ENCODE measurements around the gene GAN.

GRCh38 chr16:81376880-81377279, 62.1 kb downstream of the GAN start:
- TF ChIP-seq, protein P1, sequence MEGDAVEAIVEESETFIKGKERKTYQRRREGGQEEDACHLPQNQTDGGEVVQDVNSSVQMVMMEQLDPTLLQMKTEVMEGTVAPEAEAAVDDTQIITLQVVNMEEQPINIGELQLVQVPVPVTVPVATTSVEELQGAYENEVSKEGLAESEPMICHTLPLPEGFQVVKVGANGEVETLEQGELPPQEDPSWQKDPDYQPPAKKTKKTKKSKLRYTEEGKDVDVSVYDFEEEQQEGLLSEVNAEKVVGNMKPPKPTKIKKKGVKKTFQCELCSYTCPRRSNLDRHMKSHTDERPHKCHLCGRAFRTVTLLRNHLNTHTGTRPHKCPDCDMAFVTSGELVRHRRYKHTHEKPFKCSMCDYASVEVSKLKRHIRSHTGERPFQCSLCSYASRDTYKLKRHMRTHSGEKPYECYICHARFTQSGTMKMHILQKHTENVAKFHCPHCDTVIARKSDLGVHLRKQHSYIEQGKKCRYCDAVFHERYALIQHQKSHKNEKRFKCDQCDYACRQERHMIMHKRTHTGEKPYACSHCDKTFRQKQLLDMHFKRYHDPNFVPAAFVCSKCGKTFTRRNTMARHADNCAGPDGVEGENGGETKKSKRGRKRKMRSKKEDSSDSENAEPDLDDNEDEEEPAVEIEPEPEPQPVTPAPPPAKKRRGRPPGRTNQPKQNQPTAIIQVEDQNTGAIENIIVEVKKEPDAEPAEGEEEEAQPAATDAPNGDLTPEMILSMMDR (IDR thresholded peaks at IDR 0.05), result no peak
- no peak for TF ChIP-seq POLR2A (IDR thresholded peaks at IDR 0.05)
